HEK293 (cell line): ENCODE results near the gene LARP6.

Experiments used
- CTCF ChIA-PET: fragments of 350-600 bp; formaldehyde crosslinking; extraction: SDS; loops from one replicate; lab custom pipeline; 2021; ENCODE audit warnings: antibody characterized with exemption; lab: Yijun Ruan, JAX
- POLR2A ChIA-PET: fragments of 300-600 bp; formaldehyde crosslinking; extraction: SDS; loops from one replicate; lab custom pipeline; 2020; ENCODE audit warnings: antibody characterized with exemption, inconsistent platforms; lab: Yijun Ruan, JAX
- H3K27ac ChIP-seq: fragments of 200-500 bp; sonication (Bioruptor generic); 2 replicates; pipeline ENCODE4 v1.5.1; 2014; ENCODE audit warnings: low read depth, low read length, control low read depth, inconsistent platforms; ENCODE audit errors: extremely low read depth
- H3K36me3 ChIP-seq, 2 experiments: fragments of 200-500 bp in 1 of 2; sonication (Bioruptor generic) in 1 of 2; 1 replicate in 1 of 2; 2 replicates in 1 of 2; pipeline ENCODE4 v1.5.1; 2014 to 2017; ENCODE audit warnings: inconsistent platforms in 2 of 2, low read length in 2 of 2; ENCODE audit not compliant: control insufficient read depth in 2 of 2, insufficient read depth in 1 of 2
- H3K4me1 ChIP-seq: fragments of 200-500 bp; sonication (Bioruptor generic); 2 replicates; pipeline ENCODE4 v1.5.1; 2014; ENCODE audit warnings: mild to moderate bottlenecking, low read length, inconsistent platforms; ENCODE audit not compliant: control insufficient read depth, insufficient read depth
- H3K4me3 ChIP-seq: 2 replicates; pipeline ENCODE4 v1.5.1; 2011; ENCODE audit warnings: low read depth, mild to moderate bottlenecking, control low read depth, low read length, moderate library complexity
- H3K9me3 ChIP-seq: fragments of 200-500 bp; sonication (Bioruptor generic); 2 replicates; pipeline ENCODE4 v1.5.1; 2014; ENCODE audit warnings: low read depth, low read length, inconsistent platforms; ENCODE audit not compliant: control insufficient read depth, insufficient read depth
- EGR2 ChIP-seq: fragments of 450-650 bp; formaldehyde crosslinking; IDR thresholded peaks from 2 replicates; pipeline ENCODE4 v1.5.1; 2016; ENCODE audit warnings: low read depth, missing biosample characterization, missing genetic modification characterization
- GFI1B ChIP-seq: fragments of 450-650 bp; formaldehyde crosslinking; IDR thresholded peaks from 2 replicates; pipeline ENCODE4 v1.5.1; 2016; ENCODE audit warnings: missing biosample characterization, missing genetic modification characterization
- SP2 ChIP-seq: fragments of 450-650 bp; formaldehyde crosslinking; IDR thresholded peaks from 2 replicates; pipeline ENCODE4 v1.5.1; 2016; ENCODE audit warnings: missing biosample characterization, missing genetic modification characterization
- ZEB2 ChIP-seq: fragments of 450-650 bp; formaldehyde crosslinking; IDR thresholded peaks from 2 replicates; pipeline ENCODE4 v1.5.1; 2016; ENCODE audit warnings: missing biosample characterization, missing genetic modification characterization
- ZIC2 ChIP-seq: fragments of 450-650 bp; formaldehyde crosslinking; IDR thresholded peaks from 2 replicates; pipeline ENCODE4 v1.5.1; 2016; ENCODE audit warnings: missing biosample characterization, missing genetic modification characterization
- ZNF214 ChIP-seq: fragments of 450-650 bp; formaldehyde crosslinking; IDR thresholded peaks from 2 replicates; pipeline ENCODE4 v1.5.1; 2017; ENCODE audit warnings: missing biosample characterization, mild to moderate bottlenecking, missing genetic modification characterization, borderline replicate concordance
- ZNF221 ChIP-seq: fragments of 450-650 bp; formaldehyde crosslinking; IDR thresholded peaks from 2 replicates; pipeline ENCODE4 v1.5.1; 2017; ENCODE audit warnings: missing biosample characterization, missing genetic modification characterization, borderline replicate concordance
- ZNF223 ChIP-seq: fragments of 450-650 bp; formaldehyde crosslinking; IDR thresholded peaks from 2 replicates; pipeline ENCODE4 v1.5.1; 2016; ENCODE audit warnings: missing biosample characterization, missing genetic modification characterization
- ZNF248 ChIP-seq: fragments of 450-650 bp; formaldehyde crosslinking; IDR thresholded peaks from 2 replicates; pipeline ENCODE4 v1.5.1; 2017; ENCODE audit warnings: missing biosample characterization, missing genetic modification characterization
- ZNF302 ChIP-seq: fragments of 450-650 bp; formaldehyde crosslinking; IDR thresholded peaks from 2 replicates; pipeline ENCODE4 v1.5.1; 2016; ENCODE audit warnings: missing biosample characterization, missing genetic modification characterization, low read depth
- ZNF335 ChIP-seq: fragments of 450-650 bp; formaldehyde crosslinking; conservative IDR thresholded peaks from 2 replicates; pipeline ENCODE4 v1.5.1; 2016; ENCODE audit warnings: missing biosample characterization, missing genetic modification characterization
- ZNF544 ChIP-seq: fragments of 450-650 bp; formaldehyde crosslinking; IDR thresholded peaks from 2 replicates; pipeline ENCODE4 v1.5.0; 2017; ENCODE audit warnings: missing biosample characterization, missing genetic modification characterization
- ZNF626 ChIP-seq: fragments of 450-650 bp; sonication (Bioruptor Pico); formaldehyde crosslinking; IDR thresholded peaks from 2 replicates; pipeline ENCODE4 v1.5.1; 2018; ENCODE audit warnings: missing biosample characterization, missing genetic modification characterization, inconsistent platforms
- ZNF658 ChIP-seq: fragments of 450-650 bp; formaldehyde crosslinking; IDR thresholded peaks from 2 replicates; pipeline ENCODE4; 2016; ENCODE audit warnings: missing biosample characterization, missing genetic modification characterization
- ZNF660 ChIP-seq: fragments of 450-650 bp; IDR thresholded peaks from 2 replicates; pipeline ENCODE4 v1.5.1; 2018; ENCODE audit warnings: missing biosample characterization, mild to moderate bottlenecking, missing genetic modification characterization
- ZNF768 ChIP-seq: fragments of 450-650 bp; formaldehyde crosslinking; IDR thresholded peaks from 2 replicates; pipeline ENCODE4 v1.5.1; 2018; ENCODE audit warnings: missing biosample characterization, mild to moderate bottlenecking, missing genetic modification characterization
- TF ChIP-seq, protein P1 (sequence below): fragments of 450-650 bp; formaldehyde crosslinking; IDR thresholded peaks from 2 replicates; pipeline ENCODE4 v1.5.1; 2017; ENCODE audit warnings: missing biosample characterization, missing genetic modification characterization
- TF ChIP-seq, protein P2 (sequence below): fragments of 450-650 bp; formaldehyde crosslinking; conservative IDR thresholded peaks from 2 replicates; pipeline ENCODE4 v1.5.1; 2016; ENCODE audit warnings: low read depth, missing biosample characterization, missing genetic modification characterization
- TF ChIP-seq, protein P3 (sequence below): fragments of 450-650 bp; formaldehyde crosslinking; optimal IDR thresholded peaks from 2 replicates; pipeline ENCODE3; 2016; ENCODE audit warnings: missing biosample characterization, mild to moderate bottlenecking, missing genetic modification characterization
- TF ChIP-seq, protein P4 (sequence below): fragments of 450-650 bp; formaldehyde crosslinking; IDR thresholded peaks from 2 replicates; pipeline ENCODE4 v1.5.1; 2016; ENCODE audit warnings: missing biosample characterization, missing genetic modification characterization
- TF ChIP-seq, protein P5 (sequence below): fragments of 450-650 bp; IDR thresholded peaks from 2 replicates; pipeline ENCODE4 v1.5.1; 2018; ENCODE audit warnings: missing biosample characterization, mild to moderate bottlenecking, missing genetic modification characterization
- TF ChIP-seq, protein P6 (sequence below): fragments of 450-650 bp; formaldehyde crosslinking; IDR thresholded peaks from 2 replicates; pipeline ENCODE4 v1.5.1; 2016; ENCODE audit warnings: missing biosample characterization, missing genetic modification characterization
- TF ChIP-seq, protein P7 (sequence below): fragments of 450-650 bp; formaldehyde crosslinking; IDR thresholded peaks from 2 replicates; pipeline ENCODE4 v1.5.1; 2016; ENCODE audit warnings: missing biosample characterization, missing genetic modification characterization, borderline replicate concordance

The LARP6 gene

DNA sequence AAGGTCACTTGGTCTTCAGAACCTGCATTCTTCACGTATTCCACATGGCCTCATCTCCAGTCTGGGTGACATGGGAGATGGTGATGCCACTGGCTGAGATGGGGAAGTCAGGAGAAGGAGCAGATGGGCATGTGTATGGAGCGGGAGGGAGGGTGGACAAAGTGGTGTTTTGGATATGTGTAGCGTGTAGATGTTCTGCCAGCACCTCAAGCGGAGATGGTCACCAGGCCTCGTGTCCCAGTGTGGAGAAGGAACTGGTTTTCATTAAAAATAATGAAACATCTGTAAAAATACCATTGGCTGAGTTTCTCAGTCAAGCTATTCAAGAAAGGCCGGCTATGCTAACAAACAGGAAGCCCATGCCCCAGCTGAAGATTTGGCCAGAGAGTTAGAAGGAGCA, 26.2 kb downstream of the LARP6 start:
- TF ChIP-seq, protein P1, sequence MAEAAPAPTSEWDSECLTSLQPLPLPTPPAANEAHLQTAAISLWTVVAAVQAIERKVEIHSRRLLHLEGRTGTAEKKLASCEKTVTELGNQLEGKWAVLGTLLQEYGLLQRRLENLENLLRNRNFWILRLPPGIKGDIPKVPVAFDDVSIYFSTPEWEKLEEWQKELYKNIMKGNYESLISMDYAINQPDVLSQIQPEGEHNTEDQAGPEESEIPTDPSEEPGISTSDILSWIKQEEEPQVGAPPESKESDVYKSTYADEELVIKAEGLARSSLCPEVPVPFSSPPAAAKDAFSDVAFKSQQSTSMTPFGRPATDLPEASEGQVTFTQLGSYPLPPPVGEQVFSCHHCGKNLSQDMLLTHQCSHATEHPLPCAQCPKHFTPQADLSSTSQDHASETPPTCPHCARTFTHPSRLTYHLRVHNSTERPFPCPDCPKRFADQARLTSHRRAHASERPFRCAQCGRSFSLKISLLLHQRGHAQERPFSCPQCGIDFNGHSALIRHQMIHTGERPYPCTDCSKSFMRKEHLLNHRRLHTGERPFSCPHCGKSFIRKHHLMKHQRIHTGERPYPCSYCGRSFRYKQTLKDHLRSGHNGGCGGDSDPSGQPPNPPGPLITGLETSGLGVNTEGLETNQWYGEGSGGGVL: no peak
- TF ChIP-seq EGR2 (tag by site-specific recombination): no peak
- TF ChIP-seq ZIC2 (tag by site-specific recombination): no peak
- TF ChIP-seq, protein P2, sequence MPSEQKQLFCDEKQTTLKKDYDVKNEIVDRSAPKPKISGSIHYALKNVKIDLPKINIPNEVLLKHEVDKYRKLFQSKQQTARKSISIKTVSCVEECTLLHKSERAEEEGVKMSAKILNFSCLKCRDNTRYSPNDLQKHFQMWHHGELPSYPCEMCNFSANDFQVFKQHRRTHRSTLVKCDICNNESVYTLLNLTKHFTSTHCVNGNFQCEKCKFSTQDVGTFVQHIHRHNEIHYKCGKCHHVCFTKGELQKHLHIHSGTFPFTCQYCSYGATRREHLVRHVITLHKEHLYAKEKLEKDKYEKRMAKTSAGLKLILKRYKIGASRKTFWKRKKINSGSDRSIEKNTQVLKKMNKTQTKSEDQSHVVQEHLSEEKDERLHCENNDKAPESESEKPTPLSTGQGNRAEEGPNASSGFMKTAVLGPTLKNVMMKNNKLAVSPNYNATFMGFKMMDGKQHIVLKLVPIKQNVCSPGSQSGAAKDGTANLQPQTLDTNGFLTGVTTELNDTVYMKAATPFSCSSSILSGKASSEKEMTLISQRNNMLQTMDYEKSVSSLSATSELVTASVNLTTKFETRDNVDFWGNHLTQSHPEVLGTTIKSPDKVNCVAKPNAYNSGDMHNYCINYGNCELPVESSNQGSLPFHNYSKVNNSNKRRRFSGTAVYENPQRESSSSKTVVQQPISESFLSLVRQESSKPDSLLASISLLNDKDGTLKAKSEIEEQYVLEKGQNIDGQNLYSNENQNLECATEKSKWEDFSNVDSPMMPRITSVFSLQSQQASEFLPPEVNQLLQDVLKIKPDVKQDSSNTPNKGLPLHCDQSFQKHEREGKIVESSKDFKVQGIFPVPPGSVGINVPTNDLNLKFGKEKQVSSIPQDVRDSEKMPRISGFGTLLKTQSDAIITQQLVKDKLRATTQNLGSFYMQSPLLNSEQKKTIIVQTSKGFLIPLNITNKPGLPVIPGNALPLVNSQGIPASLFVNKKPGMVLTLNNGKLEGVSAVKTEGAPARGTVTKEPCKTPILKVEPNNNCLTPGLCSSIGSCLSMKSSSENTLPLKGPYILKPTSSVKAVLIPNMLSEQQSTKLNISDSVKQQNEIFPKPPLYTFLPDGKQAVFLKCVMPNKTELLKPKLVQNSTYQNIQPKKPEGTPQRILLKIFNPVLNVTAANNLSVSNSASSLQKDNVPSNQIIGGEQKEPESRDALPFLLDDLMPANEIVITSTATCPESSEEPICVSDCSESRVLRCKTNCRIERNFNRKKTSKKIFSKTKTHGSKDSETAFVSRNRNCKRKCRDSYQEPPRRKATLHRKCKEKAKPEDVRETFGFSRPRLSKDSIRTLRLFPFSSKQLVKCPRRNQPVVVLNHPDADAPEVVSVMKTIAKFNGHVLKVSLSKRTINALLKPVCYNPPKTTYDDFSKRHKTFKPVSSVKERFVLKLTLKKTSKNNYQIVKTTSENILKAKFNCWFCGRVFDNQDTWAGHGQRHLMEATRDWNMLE (tag by site-specific recombination): no peak
- no peak for TF ChIP-seq ZNF223 (tag by site-specific recombination)
- no peak for TF ChIP-seq GFI1B (tag by site-specific recombination)
- no peak for TF ChIP-seq ZNF660 (tag by site-specific recombination)
- no peak for TF ChIP-seq ZEB2 (tag by site-specific recombination)
- TF ChIP-seq ZNF544 (tag by site-specific recombination): no peak
- no peak for TF ChIP-seq ZNF626
- no peak for TF ChIP-seq ZNF335 (tag by site-specific recombination)
- TF ChIP-seq ZNF214 (tag by site-specific recombination): no peak
- TF ChIP-seq ZNF221: no peak
- TF ChIP-seq, protein P3, sequence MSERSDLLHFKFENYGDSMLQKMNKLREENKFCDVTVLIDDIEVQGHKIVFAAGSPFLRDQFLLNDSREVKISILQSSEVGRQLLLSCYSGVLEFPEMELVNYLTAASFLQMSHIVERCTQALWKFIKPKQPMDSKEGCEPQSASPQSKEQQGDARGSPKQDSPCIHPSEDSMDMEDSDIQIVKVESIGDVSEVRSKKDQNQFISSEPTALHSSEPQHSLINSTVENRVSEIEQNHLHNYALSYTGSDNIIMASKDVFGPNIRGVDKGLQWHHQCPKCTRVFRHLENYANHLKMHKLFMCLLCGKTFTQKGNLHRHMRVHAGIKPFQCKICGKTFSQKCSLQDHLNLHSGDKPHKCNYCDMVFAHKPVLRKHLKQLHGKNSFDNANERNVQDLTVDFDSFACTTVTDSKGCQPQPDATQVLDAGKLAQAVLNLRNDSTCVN (tag by site-specific recombination): no peak
- TF ChIP-seq, all 188 proteins: peak for 0
- H3K9me3 ChIP-seq: no peaks in the 10 kb centered on the region
- peaks cover 0 to 21% of the 10 kb centered on the region in 2 experiments; a peak in 1 of 3 replicates for H3K36me3 ChIP-seq
- H3K27ac ChIP-seq: no peak overlapping the region
- no peak overlapping the region for H3K4me3 ChIP-seq
- ChIA-PET POLR2A (no interaction called here), CTCF (interaction anchor here (1.8 kb wide), 1 partner anchor 47 kb away, joined by 7 read pairs; no protein-coding TSS in a partner anchor)
- peaks cover 4% of the 10 kb centered on the region; the same call in 1 of the 2 replicates for H3K4me1 ChIP-seq

DNA sequence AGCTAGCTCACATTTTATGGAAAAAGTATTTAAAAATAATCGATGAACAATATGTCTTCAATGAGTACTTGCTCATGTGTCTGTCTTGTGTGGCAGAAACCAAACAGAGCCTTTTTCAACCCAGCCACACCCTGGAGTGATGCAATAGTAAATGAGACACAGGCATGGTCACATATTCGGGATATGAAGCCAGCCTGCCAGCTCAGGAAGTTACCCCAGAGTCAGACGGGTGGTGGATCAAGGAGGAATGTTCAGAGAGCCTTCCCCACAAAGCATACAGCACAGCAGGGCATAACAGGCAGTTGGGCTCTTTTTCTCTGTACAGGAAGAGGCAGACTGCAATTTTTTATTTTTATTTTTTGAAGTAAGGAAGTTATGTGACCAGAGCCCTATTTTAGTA, 27.3 kb downstream of the LARP6 start:
- CTCF ChIA-PET: interaction anchor here (0.8 to 4.8 kb wide), 15 partner anchors 9 to 406 kb away, joined by 3 to 70 read pairs (median 5); partner anchors contain the start of genes LRRC49 and THAP10
- no peaks in the 10 kb centered on the region for H3K9me3 ChIP-seq
- H3K36me3 ChIP-seq: peaks cover 0 to 10% of the 10 kb centered on the region in 2 experiments; a peak in 1 of 3 replicates
- POLR2A ChIA-PET: interaction anchor here (1.4 kb wide), 1 partner anchor 63 kb away, joined by 3 read pairs; the partner anchor contains the start of gene UACA
- H3K27ac ChIP-seq: no peak overlapping the region; the same call in 1 of the 2 replicates
- H3K4me1 ChIP-seq: peaks cover 4% of the 10 kb centered on the region; the same call in 1 of the 2 replicates
- H3K4me3 ChIP-seq: no peak overlapping the region
- TF ChIP-seq SP2 (tag by site-specific recombination): no peak
- TF ChIP-seq, protein P4, sequence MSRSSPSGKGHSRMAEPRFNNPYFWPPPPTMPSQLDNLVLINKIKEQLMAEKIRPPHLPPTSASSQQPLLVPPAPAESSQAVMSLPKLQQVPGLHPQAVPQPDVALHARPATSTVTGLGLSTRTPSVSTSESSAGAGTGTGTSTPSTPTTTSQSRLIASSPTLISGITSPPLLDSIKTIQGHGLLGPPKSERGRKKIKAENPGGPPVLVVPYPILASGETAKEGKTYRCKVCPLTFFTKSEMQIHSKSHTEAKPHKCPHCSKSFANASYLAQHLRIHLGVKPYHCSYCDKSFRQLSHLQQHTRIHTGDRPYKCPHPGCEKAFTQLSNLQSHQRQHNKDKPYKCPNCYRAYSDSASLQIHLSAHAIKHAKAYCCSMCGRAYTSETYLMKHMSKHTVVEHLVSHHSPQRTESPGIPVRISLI (tag by site-specific recombination): no peak
- TF ChIP-seq ZNF768 (tag by site-specific recombination): no peak
- TF ChIP-seq ZNF658 (tag by site-specific recombination): no peak
- no peak for TF ChIP-seq ZNF302 (tag by site-specific recombination)
- TF ChIP-seq ZNF248 (tag by site-specific recombination): no peak
- TF ChIP-seq, protein P5, sequence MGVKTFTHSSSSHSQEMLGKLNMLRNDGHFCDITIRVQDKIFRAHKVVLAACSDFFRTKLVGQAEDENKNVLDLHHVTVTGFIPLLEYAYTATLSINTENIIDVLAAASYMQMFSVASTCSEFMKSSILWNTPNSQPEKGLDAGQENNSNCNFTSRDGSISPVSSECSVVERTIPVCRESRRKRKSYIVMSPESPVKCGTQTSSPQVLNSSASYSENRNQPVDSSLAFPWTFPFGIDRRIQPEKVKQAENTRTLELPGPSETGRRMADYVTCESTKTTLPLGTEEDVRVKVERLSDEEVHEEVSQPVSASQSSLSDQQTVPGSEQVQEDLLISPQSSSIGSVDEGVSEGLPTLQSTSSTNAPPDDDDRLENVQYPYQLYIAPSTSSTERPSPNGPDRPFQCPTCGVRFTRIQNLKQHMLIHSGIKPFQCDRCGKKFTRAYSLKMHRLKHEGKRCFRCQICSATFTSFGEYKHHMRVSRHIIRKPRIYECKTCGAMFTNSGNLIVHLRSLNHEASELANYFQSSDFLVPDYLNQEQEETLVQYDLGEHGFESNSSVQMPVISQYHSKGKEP (tag by site-specific recombination): no peak
- TF ChIP-seq, protein P6, sequence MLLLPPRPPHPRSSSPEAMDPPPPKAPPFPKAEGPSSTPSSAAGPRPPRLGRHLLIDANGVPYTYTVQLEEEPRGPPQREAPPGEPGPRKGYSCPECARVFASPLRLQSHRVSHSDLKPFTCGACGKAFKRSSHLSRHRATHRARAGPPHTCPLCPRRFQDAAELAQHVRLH (tag by site-specific recombination): no peak
- TF ChIP-seq, protein P7, sequence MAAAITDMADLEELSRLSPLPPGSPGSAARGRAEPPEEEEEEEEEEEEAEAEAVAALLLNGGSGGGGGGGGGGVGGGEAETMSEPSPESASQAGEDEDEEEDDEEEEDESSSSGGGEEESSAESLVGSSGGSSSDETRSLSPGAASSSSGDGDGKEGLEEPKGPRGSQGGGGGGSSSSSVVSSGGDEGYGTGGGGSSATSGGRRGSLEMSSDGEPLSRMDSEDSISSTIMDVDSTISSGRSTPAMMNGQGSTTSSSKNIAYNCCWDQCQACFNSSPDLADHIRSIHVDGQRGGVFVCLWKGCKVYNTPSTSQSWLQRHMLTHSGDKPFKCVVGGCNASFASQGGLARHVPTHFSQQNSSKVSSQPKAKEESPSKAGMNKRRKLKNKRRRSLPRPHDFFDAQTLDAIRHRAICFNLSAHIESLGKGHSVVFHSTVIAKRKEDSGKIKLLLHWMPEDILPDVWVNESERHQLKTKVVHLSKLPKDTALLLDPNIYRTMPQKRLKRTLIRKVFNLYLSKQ: no peak
